ENCODE data around the gene RELL1. TPM values are rescaled to one million over a fixed set of nuclear protein-coding genes. Genes with fewer than 3 reads are reported as not detected.

RELL1 gene
- total and polyA plus RNA-seq, 10 of the 15 experiments (the other 5 are each of a cell fraction or from before 2014, with no cell fraction given), result 0.20 to 10.9 (median 3.9) TPM

- no peaks in the 10 kb centered on the region for H3K9me3 ChIP-seq (replicated peaks; ENCODE audit: control insufficient read depth, insufficient read depth, low read length)
- BruUV-seq (replicated peaks), result no TSS peak
- no peak overlapping the region for H3K27ac ChIP-seq (ENCODE audit: control insufficient read depth, insufficient read depth)
- intact Hi-C loops (cut with micrococcal nuclease; ENCODE audit: unreplicated experiment), result loop anchor here (1.0 to 2.0 kb wide), 4 partner anchors 80 to 432 kb away; no protein-coding TSS in a partner anchor
- H3K4me1 ChIP-seq (ENCODE audit: control insufficient read depth, insufficient read depth, low read length), result no peaks in the 10 kb centered on the region
- no peak overlapping the region for H3K4me3 ChIP-seq
- no peaks in the 10 kb centered on the region for H3K27me3 ChIP-seq (replicated peaks in 1 of 2; ENCODE audit: control insufficient read depth in 2 of 2, insufficient read depth in 2 of 2, low read length in 1 of 2)
- in situ Hi-C loops (cut with MboI), result loop anchor here (5.0 kb wide), 2 partner anchors 194 to 429 kb away; no protein-coding TSS in a partner anchor
- H2AFZ ChIP-seq (ENCODE audit: control insufficient read depth, low read depth, low read length), result peak overlapping the region; percentile 57
- ChIA-PET CTCF (interaction anchor here (0.6 to 5.9 kb wide), 47 partner anchors 9 to 571 kb away, joined by 3 to 103 read pairs (median 4); no protein-coding TSS in a partner anchor), SMC1A (ENCODE audit: uncharacterized antibody, unreplicated experiment) (interaction anchor here (0.8 to 5.9 kb wide), 23 partner anchors 9 to 436 kb away, joined by 3 to 43 read pairs (median 4); no protein-coding TSS in a partner anchor), RAD21 (ENCODE audit: unreplicated experiment) (interaction anchor here (0.5 to 4.3 kb wide), 22 partner anchors 8 to 1071 kb away, joined by 3 to 57 read pairs (median 3); partner anchors contain the start of genes PGM2 and RELL1), POLR2A (interaction anchor here (0.5 kb wide), 1 partner anchor 720 kb away, joined by 4 read pairs; no protein-coding TSS in a partner anchor)
- H3K79me2 ChIP-seq (ENCODE audit: control insufficient read depth, insufficient read depth, low read length), result no peaks in the 10 kb centered on the region
- ATAC-seq, result peak; percentile 97
- H3K4me2 ChIP-seq (ENCODE audit: control insufficient read depth, insufficient read depth), result no peak overlapping the region
- H4K20me1 ChIP-seq (ENCODE audit: control insufficient read depth, insufficient read depth), result no peaks in the 10 kb centered on the region
- peak; percentile 81 for FAIRE-seq
- peak; percentile 26 for DNase-seq (ENCODE audit: low read depth, low spot score)
- no peak overlapping the region for H3K9ac ChIP-seq (ENCODE audit: control insufficient read depth, insufficient read depth, low read length)
- WGBS (ENCODE audit: insufficient coverage, insufficient replicate concordance, low lambda C conversion rate, missing lambda C conversion rate), result under 1% methylated on average over 10 of the region's 10 CpGs
- no peaks in the 10 kb centered on the region; a peak in 1 of 4 replicates for H3K36me3 ChIP-seq (ENCODE audit: control insufficient read depth in 2 of 2, insufficient read depth in 2 of 2, low read length in 1 of 2)
- TF ChIP-seq MEF2B (IDR thresholded peaks at IDR 0.05; ENCODE audit: partially characterized antibody, poor library complexity, severe bottlenecking), result no peak
- no peak for TF ChIP-seq DPF2 (IDR thresholded peaks at IDR 0.05)
- TF ChIP-seq MYB (IDR thresholded peaks at IDR 0.05; ENCODE audit: borderline replicate concordance, low read depth, low read length), result no peak
- TF ChIP-seq TCF12 (IDR thresholded peaks at IDR 0.05; ENCODE audit: low read depth, low read length), result 0 out of 2 replicates have a peak, but pooled peaks have one; percentile 19
- no peak for TF ChIP-seq E4F1 (IDR thresholded peaks at IDR 0.05; ENCODE audit: borderline replicate concordance, partially characterized antibody)
- TF ChIP-seq SIX5 (IDR thresholded peaks at IDR 0.05; ENCODE audit: low read depth, low read length, severe bottlenecking), result no peak
- TF ChIP-seq, protein P1, sequence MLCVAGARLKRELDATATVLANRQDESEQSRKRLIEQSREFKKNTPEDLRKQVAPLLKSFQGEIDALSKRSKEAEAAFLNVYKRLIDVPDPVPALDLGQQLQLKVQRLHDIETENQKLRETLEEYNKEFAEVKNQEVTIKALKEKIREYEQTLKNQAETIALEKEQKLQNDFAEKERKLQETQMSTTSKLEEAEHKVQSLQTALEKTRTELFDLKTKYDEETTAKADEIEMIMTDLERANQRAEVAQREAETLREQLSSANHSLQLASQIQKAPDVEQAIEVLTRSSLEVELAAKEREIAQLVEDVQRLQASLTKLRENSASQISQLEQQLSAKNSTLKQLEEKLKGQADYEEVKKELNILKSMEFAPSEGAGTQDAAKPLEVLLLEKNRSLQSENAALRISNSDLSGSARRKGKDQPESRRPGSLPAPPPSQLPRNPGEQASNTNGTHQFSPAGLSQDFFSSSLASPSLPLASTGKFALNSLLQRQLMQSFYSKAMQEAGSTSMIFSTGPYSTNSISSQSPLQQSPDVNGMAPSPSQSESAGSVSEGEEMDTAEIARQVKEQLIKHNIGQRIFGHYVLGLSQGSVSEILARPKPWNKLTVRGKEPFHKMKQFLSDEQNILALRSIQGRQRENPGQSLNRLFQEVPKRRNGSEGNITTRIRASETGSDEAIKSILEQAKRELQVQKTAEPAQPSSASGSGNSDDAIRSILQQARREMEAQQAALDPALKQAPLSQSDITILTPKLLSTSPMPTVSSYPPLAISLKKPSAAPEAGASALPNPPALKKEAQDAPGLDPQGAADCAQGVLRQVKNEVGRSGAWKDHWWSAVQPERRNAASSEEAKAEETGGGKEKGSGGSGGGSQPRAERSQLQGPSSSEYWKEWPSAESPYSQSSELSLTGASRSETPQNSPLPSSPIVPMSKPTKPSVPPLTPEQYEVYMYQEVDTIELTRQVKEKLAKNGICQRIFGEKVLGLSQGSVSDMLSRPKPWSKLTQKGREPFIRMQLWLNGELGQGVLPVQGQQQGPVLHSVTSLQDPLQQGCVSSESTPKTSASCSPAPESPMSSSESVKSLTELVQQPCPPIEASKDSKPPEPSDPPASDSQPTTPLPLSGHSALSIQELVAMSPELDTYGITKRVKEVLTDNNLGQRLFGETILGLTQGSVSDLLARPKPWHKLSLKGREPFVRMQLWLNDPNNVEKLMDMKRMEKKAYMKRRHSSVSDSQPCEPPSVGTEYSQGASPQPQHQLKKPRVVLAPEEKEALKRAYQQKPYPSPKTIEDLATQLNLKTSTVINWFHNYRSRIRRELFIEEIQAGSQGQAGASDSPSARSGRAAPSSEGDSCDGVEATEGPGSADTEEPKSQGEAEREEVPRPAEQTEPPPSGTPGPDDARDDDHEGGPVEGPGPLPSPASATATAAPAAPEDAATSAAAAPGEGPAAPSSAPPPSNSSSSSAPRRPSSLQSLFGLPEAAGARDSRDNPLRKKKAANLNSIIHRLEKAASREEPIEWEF (IDR thresholded peaks at IDR 0.05; ENCODE audit: insufficient replicate concordance, low read depth, low read length), result no peak
- TF ChIP-seq NFYA (IDR thresholded peaks at IDR 0.05; ENCODE audit: borderline replicate concordance, low read depth, low read length), result no peak
- TF ChIP-seq SMC3 (IDR thresholded peaks at IDR 0.05; ENCODE audit: borderline replicate concordance, low read length), result peak; percentile 97
- TF ChIP-seq RUNX3 (IDR thresholded peaks at IDR 0.05; ENCODE audit: low read length), result peak; percentile 38; the same call in 1 of the 2 replicates
- TF ChIP-seq, protein P2, sequence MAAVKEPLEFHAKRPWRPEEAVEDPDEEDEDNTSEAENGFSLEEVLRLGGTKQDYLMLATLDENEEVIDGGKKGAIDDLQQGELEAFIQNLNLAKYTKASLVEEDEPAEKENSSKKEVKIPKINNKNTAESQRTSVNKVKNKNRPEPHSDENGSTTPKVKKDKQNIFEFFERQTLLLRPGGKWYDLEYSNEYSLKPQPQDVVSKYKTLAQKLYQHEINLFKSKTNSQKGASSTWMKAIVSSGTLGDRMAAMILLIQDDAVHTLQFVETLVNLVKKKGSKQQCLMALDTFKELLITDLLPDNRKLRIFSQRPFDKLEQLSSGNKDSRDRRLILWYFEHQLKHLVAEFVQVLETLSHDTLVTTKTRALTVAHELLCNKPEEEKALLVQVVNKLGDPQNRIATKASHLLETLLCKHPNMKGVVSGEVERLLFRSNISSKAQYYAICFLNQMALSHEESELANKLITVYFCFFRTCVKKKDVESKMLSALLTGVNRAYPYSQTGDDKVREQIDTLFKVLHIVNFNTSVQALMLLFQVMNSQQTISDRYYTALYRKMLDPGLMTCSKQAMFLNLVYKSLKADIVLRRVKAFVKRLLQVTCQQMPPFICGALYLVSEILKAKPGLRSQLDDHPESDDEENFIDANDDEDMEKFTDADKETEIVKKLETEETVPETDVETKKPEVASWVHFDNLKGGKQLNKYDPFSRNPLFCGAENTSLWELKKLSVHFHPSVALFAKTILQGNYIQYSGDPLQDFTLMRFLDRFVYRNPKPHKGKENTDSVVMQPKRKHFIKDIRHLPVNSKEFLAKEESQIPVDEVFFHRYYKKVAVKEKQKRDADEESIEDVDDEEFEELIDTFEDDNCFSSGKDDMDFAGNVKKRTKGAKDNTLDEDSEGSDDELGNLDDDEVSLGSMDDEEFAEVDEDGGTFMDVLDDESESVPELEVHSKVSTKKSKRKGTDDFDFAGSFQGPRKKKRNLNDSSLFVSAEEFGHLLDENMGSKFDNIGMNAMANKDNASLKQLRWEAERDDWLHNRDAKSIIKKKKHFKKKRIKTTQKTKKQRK (IDR thresholded peaks at IDR 0.05; ENCODE audit: low read depth, low read length), result no peak
- TF ChIP-seq HDGF (IDR thresholded peaks at IDR 0.05), result no peak
- TF ChIP-seq SIN3A (IDR thresholded peaks at IDR 0.05; ENCODE audit: low read depth, low read length), result 0 out of 2 replicates have a peak, but pooled peaks have one; percentile 36
Measured at GRCh38 chr4:37603070-37603468, 83.1 kb downstream of the RELL1 start.
